Vagina (tissue), 2 donors: ENCODE data around the gene CYB5A. TPM values are rescaled to one million over a fixed set of nuclear protein-coding genes. Genes with fewer than 3 reads are reported as not detected.

Experiments
- DNase-seq, 2 donors: peaks; one replicate each; pipeline ENCODE4 v3.0.0-alpha.2; 2017; ENCODE audit errors: extremely low spot score in 2 of 2
- H3K27ac ChIP-seq: fragments of 200-600 bp; sonication (generic); one replicate; pipeline ENCODE4 v1.5.1; 2019
- H3K27me3 ChIP-seq: fragments of 200-600 bp; sonication (generic); one replicate; pipeline ENCODE4 v1.5.1; 2019
- H3K36me3 ChIP-seq, 2 donors: fragments of 200-600 bp; sonication (generic); one replicate each; pipeline ENCODE4 v1.5.1; 2017 to 2019
- H3K4me1 ChIP-seq: fragments of 200-600 bp; sonication (generic); one replicate; pipeline ENCODE4 v1.5.1; 2019
- H3K4me3 ChIP-seq, 2 donors: fragments of 200-600 bp; sonication (generic); 1 replicate in 1 of 2; 2 replicates in 1 of 2; pipeline ENCODE4 v1.5.1; 2016 to 2019
- H3K9me3 ChIP-seq: fragments of 200-600 bp; sonication (generic); one replicate; pipeline ENCODE4 v1.5.1; 2019
- CTCF ChIP-seq, 3 experiments: fragments of 450-650 bp in 2 of 3; fragments of 200-600 bp in 1 of 3; sonication (generic) in 1 of 3; IDR thresholded peaks; one replicate each; pipeline ENCODE4 v1.5.1; 2017 to 2019; ENCODE audit warnings: antibody characterized with exemption in 3 of 3, mild to moderate bottlenecking in 2 of 3, moderate library complexity in 2 of 3
- POLR2A ChIP-seq, 2 donors: fragments of 450-650 bp; IDR thresholded peaks; one replicate each; pipeline ENCODE4 v1.6.1; 2017; ENCODE audit warnings: antibody characterized with exemption in 2 of 2, mild to moderate bottlenecking in 2 of 2, moderate library complexity in 2 of 2
- POLR2AphosphoS5 ChIP-seq, 2 donors: sonication (generic); formaldehyde crosslinking; IDR thresholded peaks; one replicate each; pipeline ENCODE4 v1.9.0; 2017; ENCODE audit warnings: antibody characterized with exemption in 2 of 2, mild to moderate bottlenecking in 2 of 2, low read depth in 1 of 2; ENCODE audit not compliant: insufficient read depth in 1 of 2
- intact Hi-C: fragments of 100-400 bp; cut with DNase I; formaldehyde crosslinking; loops from one replicate; pipeline ENCODE4 v1.15.1; 2023
- total RNA-seq: library from RNA; depleted of rRNA; stranded (reverse); fragments of >200 nt; gene quantifications from one replicate; pipeline ENCODE4 v1.2.3, GENCODE V29; 2016

Gene CYB5A
- total RNA-seq, 1 donor from 2014 or later = 88.6 TPM

- Histone ChIP-seq H3K9me3 (no peaks in the 10 kb centered on the region), H3K4me3 (peak overlapping the region in 1 of 2 donors; percentile 79), H3K27me3 (no peaks in the 10 kb centered on the region), H3K4me1 (peaks cover 22% of the 10 kb centered on the region), H3K27ac (peak overlapping the region; percentile 70), H3K36me3 (no peaks in the 10 kb centered on the region)
- no peak for DNase-seq
- no peak for TF ChIP-seq POLR2A (IDR thresholded peaks at IDR 0.05)
- TF ChIP-seq POLR2AphosphoS5 (IDR thresholded peaks at IDR 0.05; ENCODE audit: insufficient read depth in 1 of 2, low read depth in 1 of 2) = no peak
- no peak for TF ChIP-seq CTCF (IDR thresholded peaks at IDR 0.05)
- intact Hi-C loops = no loop called here
These were observed 1.7 kb downstream of the CYB5A start for GRCh38 chr18:74290021-74290420.

DNA sequence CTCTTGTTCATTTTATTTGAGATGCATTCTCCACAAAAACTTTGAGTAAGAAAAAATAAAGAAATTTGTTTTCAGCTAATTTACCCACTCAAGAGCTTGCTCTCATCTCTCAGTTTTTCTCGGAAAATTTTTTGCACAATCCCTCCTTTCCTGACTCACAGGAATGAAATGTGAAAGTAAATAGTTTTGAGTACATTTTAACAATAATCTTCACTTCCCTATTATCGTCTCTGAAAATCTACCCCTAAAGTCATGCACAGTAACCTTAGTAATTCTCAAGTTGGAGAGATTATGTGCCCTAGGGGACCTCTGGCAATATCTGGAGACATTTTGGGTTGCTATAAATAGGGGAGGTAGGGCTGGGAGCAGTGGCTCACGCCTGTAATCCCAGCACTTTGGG lies 2.6 kb downstream of the CYB5A start:
- intact Hi-C loops = no loop called here
- H3K4me1 ChIP-seq = peaks cover 29% of the 10 kb centered on the region
- H3K4me3 ChIP-seq = no peak overlapping the region

DNA sequence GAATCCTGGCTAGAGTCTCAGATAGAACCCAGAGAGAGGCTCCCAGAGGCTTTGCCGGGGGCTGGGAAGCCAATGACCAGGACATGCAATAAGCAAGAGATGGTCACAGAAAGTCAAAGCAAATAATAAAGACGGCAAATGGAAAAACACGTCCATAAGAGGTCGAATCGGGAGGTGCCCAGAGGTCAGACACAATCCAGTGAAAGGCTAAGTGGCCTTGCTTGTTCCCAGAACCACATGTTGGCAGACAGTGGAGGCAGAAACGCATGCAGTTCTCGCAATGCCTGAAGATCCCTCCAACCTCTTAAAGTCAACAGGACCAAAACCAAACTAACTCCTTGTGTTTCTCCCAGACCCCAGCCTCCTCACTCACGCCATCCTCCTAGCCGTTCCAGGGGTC lies 3.0 kb downstream of the CYB5A start:
- Histone ChIP-seq H3K9me3 (no peaks in the 10 kb centered on the region), H3K36me3 (no peaks in the 10 kb centered on the region), H3K27ac (peak overlapping the region; percentile 40), H3K27me3 (no peaks in the 10 kb centered on the region), H3K4me1 (peaks cover 31% of the 10 kb centered on the region), H3K4me3 (no peak overlapping the region)
- no peak for DNase-seq
- no peak for TF ChIP-seq POLR2A (IDR thresholded peaks at IDR 0.05)
- TF ChIP-seq POLR2AphosphoS5 (IDR thresholded peaks at IDR 0.05; ENCODE audit: insufficient read depth in 1 of 2, low read depth in 1 of 2) = no peak
- no peak for TF ChIP-seq CTCF (IDR thresholded peaks at IDR 0.05)
- intact Hi-C loops = no loop called here

More for the DNA sequence above, 2.6 kb downstream of the CYB5A start:
- no peak for DNase-seq
- H3K27ac ChIP-seq = peak overlapping the region; percentile 40
- H3K9me3 ChIP-seq = no peaks in the 10 kb centered on the region
- no peak for TF ChIP-seq POLR2A (IDR thresholded peaks at IDR 0.05)
- no peak for TF ChIP-seq POLR2AphosphoS5 (IDR thresholded peaks at IDR 0.05; ENCODE audit: insufficient read depth in 1 of 2, low read depth in 1 of 2)
- no peak for TF ChIP-seq CTCF (IDR thresholded peaks at IDR 0.05)
- no peaks in the 10 kb centered on the region for H3K27me3 ChIP-seq
- no peaks in the 10 kb centered on the region for H3K36me3 ChIP-seq

DNA sequence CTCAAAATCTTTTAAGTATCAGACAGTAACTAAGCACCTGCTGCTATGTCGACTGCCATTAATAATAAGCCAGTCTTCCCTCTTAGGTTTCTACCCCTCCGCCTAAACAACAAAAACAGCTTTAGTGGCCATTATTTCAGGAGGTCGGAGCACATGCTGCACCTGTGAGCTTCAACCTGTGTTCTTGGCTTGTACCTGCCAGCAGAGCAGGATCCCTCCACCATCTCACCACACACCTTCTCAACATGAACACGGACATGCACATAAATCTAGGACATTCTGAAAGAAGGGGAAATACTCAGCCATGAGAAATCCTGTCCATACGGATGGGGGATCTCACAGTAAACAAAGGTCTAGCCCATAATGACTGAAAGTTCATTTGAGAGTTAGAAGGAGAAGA lies 3.7 kb downstream of the CYB5A start:
- DNase-seq = no peak
- peaks cover 38% of the 10 kb centered on the region for H3K4me1 ChIP-seq
- no peak overlapping the region for H3K4me3 ChIP-seq
- intact Hi-C loops = no loop called here
- H3K27me3 ChIP-seq = no peaks in the 10 kb centered on the region
- no peak for TF ChIP-seq POLR2A (IDR thresholded peaks at IDR 0.05)
- no peak for TF ChIP-seq CTCF (IDR thresholded peaks at IDR 0.05)
- TF ChIP-seq POLR2AphosphoS5 (IDR thresholded peaks at IDR 0.05; ENCODE audit: insufficient read depth in 1 of 2, low read depth in 1 of 2) = no peak
- H3K36me3 ChIP-seq = no peaks in the 10 kb centered on the region
- no peaks in the 10 kb centered on the region for H3K9me3 ChIP-seq
- H3K27ac ChIP-seq = no peak overlapping the region

DNA sequence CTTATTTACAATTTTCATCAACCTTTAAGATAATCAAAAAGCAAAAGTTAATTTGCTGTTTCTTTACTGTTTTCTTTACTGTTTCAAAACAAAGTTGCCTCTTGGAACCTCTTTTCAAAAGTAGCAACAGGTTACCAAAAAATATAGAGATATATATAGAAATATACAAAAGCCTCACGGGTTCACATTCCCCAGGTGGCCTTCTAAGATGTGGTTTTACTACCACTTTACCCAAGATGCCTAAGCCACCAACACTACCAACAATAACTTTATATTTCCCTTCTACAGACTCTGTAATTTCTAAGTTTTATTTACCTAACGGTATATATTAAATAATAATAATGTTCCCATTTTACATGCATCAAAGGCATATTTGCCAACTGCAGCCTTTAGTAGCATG lies 4.9 kb downstream of the CYB5A start:
- peaks cover 50% of the 10 kb centered on the region for H3K4me1 ChIP-seq
- no peaks in the 10 kb centered on the region for H3K27me3 ChIP-seq
- H3K4me3 ChIP-seq = no peak overlapping the region
- H3K9me3 ChIP-seq = no peaks in the 10 kb centered on the region
- intact Hi-C loops = no loop called here
- no peak for DNase-seq
- H3K36me3 ChIP-seq = no peaks in the 10 kb centered on the region
- no peak overlapping the region for H3K27ac ChIP-seq
- TF ChIP-seq CTCF (IDR thresholded peaks at IDR 0.05) (no peak), POLR2AphosphoS5 (IDR thresholded peaks at IDR 0.05; ENCODE audit: insufficient read depth in 1 of 2, low read depth in 1 of 2) (no peak), POLR2A (IDR thresholded peaks at IDR 0.05) (no peak)
